ENCODE measurements around the gene CASP7.

GRCh38 chr10:113663908-113664307, 15.8 kb upstream of the CASP7 start, which contains the start of gene NRAP:
- TF ChIP-seq CTCF (IDR thresholded peaks at IDR 0.05; ENCODE audit: insufficient read depth, low read length, poor library complexity, severe bottlenecking) (no peak), EZH2phosphoT487 (conservative IDR thresholded peaks at IDR 0.05; ENCODE audit: low read length) (no peak)

Data from SU-DHL-6 (cell line).